Stimulated activated CD4-positive, alpha-beta T cell treated with anti-CD3 and anti-CD28 coated beads, TNF-alpha, amount 100 ng/mL, for 1 hour (primary cell): ENCODE data around the gene GGA2.
"Not testable (repeated sequence)": the region's sequence is repeated elsewhere in the genome, so short reads cannot be mapped to it uniquely, and the experiment has no call there.

Experiments used
- DNase-seq, 3 donors: peaks; one replicate each; pipeline ENCODE4 v3.0.0-alpha.2; 2020; ENCODE audit warnings: low read depth in 3 of 3, low spot score in 1 of 3

The GGA2 gene

GRCh38 chr16:23478566-23478965 lies 31.7 kb downstream of the GGA2 start:
- no peak for DNase-seq

- DNase-seq: no peak
These were observed 34.0 kb downstream of the GGA2 start for GRCh38 chr16:23476289-23476688.

GRCh38 chr16:23469814-23470213 lies 40.5 kb downstream of the GGA2 start:
- DNase-seq: no peak

GRCh38 chr16:23466162-23466885 lies 44.0 kb downstream of the GGA2 start:
- no peak for DNase-seq

GRCh38 chr16:23465179-23465578 lies 45.1 kb downstream of the GGA2 start:
- no peak for DNase-seq

GRCh38 chr16:23464196-23464595 lies 46.1 kb downstream of the GGA2 start:
- DNase-seq: no peak

GRCh38 chr16:23462994-23463393 lies 47.3 kb downstream of the GGA2 start:
- not testable (repeated sequence) for DNase-seq

GRCh38 chr16:23453338-23454052 lies 56.8 kb downstream of the GGA2 start:
- DNase-seq: no peak

GRCh38 chr16:23452572-23453337 lies 57.5 kb downstream of the GGA2 start, which contains the start of gene COG7:
COG7 (minus strand) TSS chr16:23453189; CDS start chr16:23452994, 195 bp downstream.
- peak; percentile 53 to 79 (median 70) for DNase-seq

- DNase-seq: no peak
These were observed 58.1 kb downstream of the GGA2 start for GRCh38 chr16:23452221-23452571.

- DNase-seq: no peak
These were observed 61.9 kb downstream of the GGA2 start for GRCh38 chr16:23448392-23448791.

GRCh38 chr16:23437542-23437941 lies 72.8 kb downstream of the GGA2 start:
- DNase-seq: not testable (repeated sequence)

GRCh38 chr16:23436951-23437350 lies 73.3 kb downstream of the GGA2 start:
- no peak for DNase-seq

GRCh38 chr16:23435500-23435899 lies 74.8 kb downstream of the GGA2 start:
- DNase-seq: peak; percentile 3 to 49 (median 5)

- no peak for DNase-seq
These were observed 75.9 kb downstream of the GGA2 start for GRCh38 chr16:23434380-23434779.

GRCh38 chr16:23433261-23433920 lies 76.9 kb downstream of the GGA2 start:
- DNase-seq: no peak

- DNase-seq: no peak
These were observed 77.8 kb downstream of the GGA2 start for GRCh38 chr16:23432176-23433128.

- DNase-seq: no peak
These were observed 81.9 kb downstream of the GGA2 start for GRCh38 chr16:23428351-23428750.

GRCh38 chr16:23424292-23424958 lies 85.9 kb downstream of the GGA2 start:
- DNase-seq: no peak
